ENCODE results near the gene ADAMTSL4. TPM values are rescaled to one million over a fixed set of nuclear protein-coding genes. Genes with fewer than 3 reads are reported as not detected.
A peak's percentile ranks its signal among the peaks of the same experiment; 100 is the strongest.

The ADAMTSL4 gene
- total and polyA plus RNA-seq, 7 experiments from 2014 or later, result 0.14 to 27.7 (median 0.68) TPM

GRCh38 chr1:150537732-150538684, 11.2 kb upstream of the ADAMTSL4 start:
- Mint-ChIP-seq H3K4me3 (no peak overlapping the region), H3K36me3 (no peaks in the 10 kb centered on the region), H3K27ac (peak overlapping the region in 1 of 9 donors; percentile 47), H3K4me1 (no peaks in the 10 kb centered on the region), H3K9me3 (no peaks in the 10 kb centered on the region), H3K27me3 (peaks cover 0 to 7% (median 5%) of the 10 kb centered on the region in 5 donors)
- intact Hi-C loops (cut with micrococcal nuclease), result no loop called here
- ChIA-PET CTCF (no interaction called here), POLR2A (interaction anchor here (0.6 kb wide), 1 partner anchor 120 kb away, joined by 4 read pairs; no protein-coding TSS in a partner anchor)
- Histone ChIP-seq H3K4me1 (ENCODE audit: control insufficient read depth in 2 of 2, insufficient read depth in 2 of 2, low read length in 2 of 2) (no peaks in the 10 kb centered on the region), H3K27me3 (ENCODE audit: control insufficient read depth in 2 of 2, insufficient read depth in 2 of 2, low read length in 2 of 2) (no peaks in the 10 kb centered on the region), H3K4me3 (ENCODE audit: low read length) (no peak overlapping the region), H3K27ac (ENCODE audit: low read depth, low read length) (no peak overlapping the region), H3K36me3 (ENCODE audit: control insufficient read depth in 2 of 3, insufficient read depth in 3 of 3, low read length in 3 of 3) (no peaks in the 10 kb centered on the region), H3K9me3 (ENCODE audit: control insufficient read depth in 2 of 3, low read length in 3 of 3) (no peaks in the 10 kb centered on the region)
- ATAC-seq, result no peak
- DNase-seq, result no peak

GRCh38 chr1:150543500-150544143, 5.6 kb upstream of the ADAMTSL4 start:
- H3K27me3 Mint-ChIP-seq, result peaks cover 23 to 32% (median 28%) of the 10 kb centered on the region in 5 donors
- H3K9me3 ChIP-seq (ENCODE audit: control insufficient read depth in 2 of 3, low read length in 3 of 3), result no peaks in the 10 kb centered on the region
- no peak overlapping the region for H3K4me3 ChIP-seq (ENCODE audit: low read length)
- H3K4me3 Mint-ChIP-seq, result no peak overlapping the region
- no peaks in the 10 kb centered on the region for H3K4me1 ChIP-seq (ENCODE audit: control insufficient read depth in 2 of 2, insufficient read depth in 2 of 2, low read length in 2 of 2)
- ChIA-PET POLR2A (no interaction called here), CTCF (no interaction called here)
- H3K9me3 Mint-ChIP-seq, result no peaks in the 10 kb centered on the region
- no peaks in the 10 kb centered on the region for H3K36me3 Mint-ChIP-seq
- peaks cover 0 to 9% (median 4%) of the 10 kb centered on the region in 7 donors for H3K4me1 Mint-ChIP-seq
- H3K36me3 ChIP-seq (ENCODE audit: control insufficient read depth in 2 of 3, insufficient read depth in 3 of 3, low read length in 3 of 3), result no peaks in the 10 kb centered on the region
- H3K27ac Mint-ChIP-seq, result no peak overlapping the region
- intact Hi-C loops (cut with micrococcal nuclease), result no loop called here
- ATAC-seq, result no peak
- no peak overlapping the region for H3K27ac ChIP-seq (ENCODE audit: low read depth, low read length)
- no peak for DNase-seq
- H3K27me3 ChIP-seq (ENCODE audit: control insufficient read depth in 2 of 2, insufficient read depth in 2 of 2, low read length in 2 of 2), result no peaks in the 10 kb centered on the region

GRCh38 chr1:150544204-150544603, 5.0 kb upstream of the ADAMTSL4 start:
- Mint-ChIP-seq H3K9me3 (no peaks in the 10 kb centered on the region), H3K27me3 (peaks cover 23 to 32% (median 29%) of the 10 kb centered on the region in 5 donors), H3K4me3 (no peak overlapping the region), H3K36me3 (no peaks in the 10 kb centered on the region), H3K27ac (no peak overlapping the region), H3K4me1 (peaks cover 0 to 9% (median 4%) of the 10 kb centered on the region in 7 donors)
- DNase-seq (no peak), ATAC-seq (no peak)
- H3K36me3 ChIP-seq (ENCODE audit: control insufficient read depth in 2 of 3, insufficient read depth in 3 of 3, low read length in 3 of 3), result no peaks in the 10 kb centered on the region
- no peaks in the 10 kb centered on the region for H3K9me3 ChIP-seq (ENCODE audit: control insufficient read depth in 2 of 3, low read length in 3 of 3)
- no peak overlapping the region for H3K27ac ChIP-seq (ENCODE audit: low read depth, low read length)
- H3K4me1 ChIP-seq (ENCODE audit: control insufficient read depth in 2 of 2, insufficient read depth in 2 of 2, low read length in 2 of 2), result no peaks in the 10 kb centered on the region
- ChIA-PET POLR2A (no interaction called here), CTCF (interaction anchor here (0.6 kb wide), 1 partner anchor 96 kb away, joined by 4 read pairs; no protein-coding TSS in a partner anchor)
- no peaks in the 10 kb centered on the region for H3K27me3 ChIP-seq (ENCODE audit: control insufficient read depth in 2 of 2, insufficient read depth in 2 of 2, low read length in 2 of 2)
- H3K4me3 ChIP-seq (ENCODE audit: low read length), result no peak overlapping the region
- intact Hi-C loops (cut with micrococcal nuclease), result no loop called here

- no peak for DNase-seq
- H3K27me3 ChIP-seq (ENCODE audit: control insufficient read depth in 2 of 2, insufficient read depth in 2 of 2, low read length in 2 of 2), result no peaks in the 10 kb centered on the region
- intact Hi-C loops (cut with micrococcal nuclease), result no loop called here
These were observed 3.6 kb upstream of the ADAMTSL4 start for GRCh38 chr1:150545486-150546032.

GRCh38 chr1:150546294-150546937, 2.8 kb upstream of the ADAMTSL4 start:
- H3K27me3 ChIP-seq (ENCODE audit: control insufficient read depth in 2 of 2, insufficient read depth in 2 of 2, low read length in 2 of 2), result no peaks in the 10 kb centered on the region
- ATAC-seq (no peak), DNase-seq (no peak)
- peaks cover 0 to 5% of the 10 kb centered on the region in 2 donors for H3K4me1 ChIP-seq (ENCODE audit: control insufficient read depth in 2 of 2, insufficient read depth in 2 of 2, low read length in 2 of 2)
- H3K27ac Mint-ChIP-seq, result no peak overlapping the region
- H3K9me3 ChIP-seq (ENCODE audit: control insufficient read depth in 2 of 3, low read length in 3 of 3), result no peaks in the 10 kb centered on the region
- ChIA-PET POLR2A (no interaction called here), CTCF (no interaction called here)
- no peak overlapping the region for H3K4me3 ChIP-seq (ENCODE audit: low read length)
- H3K36me3 Mint-ChIP-seq, result no peaks in the 10 kb centered on the region
- no peak overlapping the region for H3K4me3 Mint-ChIP-seq
- peaks cover 0 to 2% (median 0%) of the 10 kb centered on the region in 11 donors for H3K9me3 Mint-ChIP-seq
- H3K36me3 ChIP-seq (ENCODE audit: control insufficient read depth in 2 of 3, insufficient read depth in 3 of 3, low read length in 3 of 3), result no peaks in the 10 kb centered on the region
- intact Hi-C loops (cut with micrococcal nuclease), result no loop called here
- no peak overlapping the region for H3K27ac ChIP-seq (ENCODE audit: low read depth, low read length)
- peaks cover 27 to 40% (median 30%) of the 10 kb centered on the region in 5 donors for H3K27me3 Mint-ChIP-seq
- peaks cover 5 to 23% (median 14%) of the 10 kb centered on the region in 7 donors for H3K4me1 Mint-ChIP-seq

More at GRCh38 chr1:150545486-150546032, 3.6 kb upstream of the ADAMTSL4 start:
- Histone ChIP-seq H3K36me3 (ENCODE audit: control insufficient read depth in 2 of 3, insufficient read depth in 3 of 3, low read length in 3 of 3) (no peaks in the 10 kb centered on the region), H3K27ac (ENCODE audit: low read depth, low read length) (no peak overlapping the region), H3K4me1 (ENCODE audit: control insufficient read depth in 2 of 2, insufficient read depth in 2 of 2, low read length in 2 of 2) (no peaks in the 10 kb centered on the region), H3K9me3 (ENCODE audit: control insufficient read depth in 2 of 3, low read length in 3 of 3) (no peaks in the 10 kb centered on the region), H3K4me3 (ENCODE audit: low read length) (no peak overlapping the region)
- no peak overlapping the region for H3K4me3 Mint-ChIP-seq
- CTCF ChIA-PET, result no interaction called here
- H3K27me3 Mint-ChIP-seq, result peaks cover 27 to 39% (median 30%) of the 10 kb centered on the region in 5 donors
- POLR2A ChIA-PET, result no interaction called here
- peaks cover 0 to 2% (median 0%) of the 10 kb centered on the region in 11 donors for H3K9me3 Mint-ChIP-seq
- no peaks in the 10 kb centered on the region for H3K36me3 Mint-ChIP-seq
- peaks cover 0 to 16% (median 8%) of the 10 kb centered on the region in 7 donors for H3K4me1 Mint-ChIP-seq
- ATAC-seq, result no peak
- H3K27ac Mint-ChIP-seq, result peak overlapping the region in 1 of 9 donors; percentile 12

GRCh38 chr1:150548324-150548631, 930 bp upstream of the ADAMTSL4 start:
- Histone ChIP-seq H3K36me3 (ENCODE audit: control insufficient read depth in 2 of 3, insufficient read depth in 3 of 3, low read length in 3 of 3) (no peaks in the 10 kb centered on the region), H3K27ac (ENCODE audit: low read depth, low read length) (no peak overlapping the region), H3K9me3 (ENCODE audit: control insufficient read depth in 2 of 3, low read length in 3 of 3) (no peaks in the 10 kb centered on the region), H3K4me1 (ENCODE audit: control insufficient read depth in 2 of 2, insufficient read depth in 2 of 2, low read length in 2 of 2) (peaks cover 0 to 5% of the 10 kb centered on the region in 2 donors), H3K27me3 (ENCODE audit: control insufficient read depth in 2 of 2, insufficient read depth in 2 of 2, low read length in 2 of 2) (no peaks in the 10 kb centered on the region), H3K4me3 (ENCODE audit: low read length) (peak overlapping the region; percentile 35)
- intact Hi-C loops (cut with micrococcal nuclease), result no loop called here
- Mint-ChIP-seq H3K4me1 (peaks cover 6 to 38% (median 21%) of the 10 kb centered on the region in 7 donors), H3K9me3 (peaks cover 0 to 2% (median 0%) of the 10 kb centered on the region in 11 donors), H3K4me3 (peak overlapping the region; percentile 71 to 88 (median 81)), H3K27ac (peak overlapping the region in 2 of 9 donors; percentile 35 to 36), H3K27me3 (peaks cover 23 to 33% (median 30%) of the 10 kb centered on the region in 5 donors), H3K36me3 (no peaks in the 10 kb centered on the region)
- DNase-seq (no peak), ATAC-seq (no peak)
- ChIA-PET CTCF (interaction anchor here (0.7 to 1.3 kb wide), 2 partner anchors 13 to 430 kb away, joined by 3 to 5 read pairs; no protein-coding TSS in a partner anchor), POLR2A (interaction anchor here (0.7 to 1.0 kb wide), 3 partner anchors 10 to 81 kb away, joined by 3 to 4 read pairs (median 3); partner anchors contain the start of genes ENSA and FALEC)

All from naive thymus-derived CD4-positive, alpha-beta T cell (primary cell).